Smooth muscle cell (in vitro differentiated cells): ENCODE data around the gene DELE1. TPM values are rescaled to one million over a fixed set of nuclear protein-coding genes. Genes with fewer than 3 reads are reported as not detected.

Experiments used
- DNase-seq: peaks from one replicate; lab custom pipeline; 2025; ENCODE audit not compliant: unreplicated experiment; lab: John Stamatoyannopoulos, UW
- H2AFZ ChIP-seq: fragments of 200-600 bp; sonication (generic); 2 replicates; pipeline ENCODE4 v1.6.0; 2016; ENCODE audit warnings: antibody characterized with exemption, low read depth, mild to moderate bottlenecking
- H3F3A ChIP-seq: fragments of 200-600 bp; sonication (generic); 2 replicates; pipeline ENCODE4 v1.6.0; 2017; ENCODE audit warnings: antibody characterized with exemption, low read depth
- H3K27ac ChIP-seq: fragments of 200-600 bp; sonication (generic); 2 replicates; pipeline ENCODE4 v1.5.1; 2016; ENCODE audit warnings: low read depth, mild to moderate bottlenecking
- H3K27me3 ChIP-seq: fragments of 200-600 bp; sonication (generic); 2 replicates; pipeline ENCODE4 v1.6.1; 2016; ENCODE audit warnings: low read depth, mild to moderate bottlenecking
- H3K36me3 ChIP-seq: fragments of 200-600 bp; sonication (generic); 2 replicates; pipeline ENCODE4 v1.5.1; 2016; ENCODE audit warnings: low read depth
- H3K4me1 ChIP-seq: fragments of 200-600 bp; sonication (generic); 2 replicates; pipeline ENCODE4 v1.5.1; 2016; ENCODE audit warnings: low read depth
- H3K4me2 ChIP-seq: fragments of 200-600 bp; sonication (generic); 2 replicates; pipeline ENCODE4 v1.6.0; 2016; ENCODE audit warnings: mild to moderate bottlenecking
- H3K4me3 ChIP-seq: fragments of 200-600 bp; sonication (generic); 2 replicates; pipeline ENCODE4 v1.5.1; 2016; ENCODE audit warnings: mild to moderate bottlenecking
- H3K79me2 ChIP-seq: fragments of 200-600 bp; sonication (generic); 2 replicates; pipeline ENCODE4 v1.6.0; 2016; ENCODE audit warnings: low read depth, mild to moderate bottlenecking
- H3K9ac ChIP-seq: fragments of 200-600 bp; sonication (generic); 2 replicates; pipeline ENCODE4 v1.6.0; 2016; ENCODE audit warnings: low read depth
- H3K9me3 ChIP-seq: fragments of 200-600 bp; sonication (generic); replicated peaks from 2 replicates; pipeline ENCODE4 v1.5.1; 2016; ENCODE audit warnings: low read depth
- H4K20me1 ChIP-seq: fragments of 200-600 bp; sonication (generic); 2 replicates; pipeline ENCODE4 v1.6.0; 2016; ENCODE audit warnings: low read depth
- WGBS: methylation state at CpG from one replicate; pipeline ENCODE4 v1.1.7; 2016; ENCODE audit warnings: low lambda C conversion rate; 5-methylcytosine and 5-hydroxymethylcytosine counted together
- polyA plus RNA-seq: library from polyadenylated mRNA; unstranded; fragments of >200 nt; fragmentation: Nextera tagmentation; extraction: Ambion mirVana; gene quantifications from 2 replicates; pipeline ENCODE4 v1.2.1, GENCODE V29; 2016
- total RNA-seq: library from RNA; depleted of rRNA; stranded (reverse); fragments of >200 nt; gene quantifications from 2 replicates; pipeline ENCODE4 v1.2.3, GENCODE V29; 2014
- TF ChIP-seq, protein P1 (sequence below): fragments of 200-600 bp; sonication (generic); IDR thresholded peaks from 2 replicates; pipeline ENCODE4 v1.5.1; 2017; ENCODE audit warnings: borderline replicate concordance, mild to moderate bottlenecking, antibody characterized with exemption; ENCODE audit not compliant: insufficient read depth, poor library complexity, severe bottlenecking

Gene DELE1
- total and polyA plus RNA-seq, 2 experiments from 2014 or later: 20.7 to 32.0 TPM

DNA sequence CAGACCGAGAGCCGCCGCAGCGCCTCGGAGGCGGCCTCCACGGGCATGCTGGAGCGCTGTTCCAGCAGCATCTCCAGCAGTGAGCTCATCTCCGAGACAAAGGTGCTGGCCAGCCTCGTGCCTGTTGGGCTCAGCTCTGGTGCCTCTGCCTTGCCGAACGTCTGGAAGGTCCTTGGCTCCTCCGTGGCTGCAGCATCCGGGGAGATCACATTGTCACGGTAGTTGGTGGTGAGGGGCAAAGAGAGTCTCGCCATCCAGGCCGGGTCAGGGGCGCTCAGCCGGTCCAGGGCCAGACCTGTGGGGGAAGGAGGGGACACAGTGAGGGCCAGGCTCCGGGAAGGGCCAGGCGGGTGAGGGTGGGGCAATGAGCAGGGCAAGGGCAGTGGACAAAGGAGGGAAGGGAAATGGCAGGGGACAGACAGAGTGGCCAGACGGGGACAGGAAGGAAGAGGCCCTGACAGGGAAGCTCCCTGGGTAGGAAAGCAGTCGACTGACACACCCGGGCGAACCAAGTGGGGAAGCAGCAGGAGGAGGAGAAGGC lies 21.9 kb downstream of the DELE1 start:
- Histone ChIP-seq H3K4me2 (no peak overlapping the region), H3F3A (no peaks in the 10 kb centered on the region), H4K20me1 (no peaks in the 10 kb centered on the region), H3K79me2 (no peaks in the 10 kb centered on the region), H3K4me3 (no peak overlapping the region), H2AFZ (no peak overlapping the region), H3K4me1 (peaks cover 3% of the 10 kb centered on the region), H3K27me3 (no peaks in the 10 kb centered on the region), H3K9ac (no peak overlapping the region), H3K27ac (no peak overlapping the region), H3K9me3 (no peaks in the 10 kb centered on the region), H3K36me3 (no peaks in the 10 kb centered on the region)
- TF ChIP-seq, protein P1, sequence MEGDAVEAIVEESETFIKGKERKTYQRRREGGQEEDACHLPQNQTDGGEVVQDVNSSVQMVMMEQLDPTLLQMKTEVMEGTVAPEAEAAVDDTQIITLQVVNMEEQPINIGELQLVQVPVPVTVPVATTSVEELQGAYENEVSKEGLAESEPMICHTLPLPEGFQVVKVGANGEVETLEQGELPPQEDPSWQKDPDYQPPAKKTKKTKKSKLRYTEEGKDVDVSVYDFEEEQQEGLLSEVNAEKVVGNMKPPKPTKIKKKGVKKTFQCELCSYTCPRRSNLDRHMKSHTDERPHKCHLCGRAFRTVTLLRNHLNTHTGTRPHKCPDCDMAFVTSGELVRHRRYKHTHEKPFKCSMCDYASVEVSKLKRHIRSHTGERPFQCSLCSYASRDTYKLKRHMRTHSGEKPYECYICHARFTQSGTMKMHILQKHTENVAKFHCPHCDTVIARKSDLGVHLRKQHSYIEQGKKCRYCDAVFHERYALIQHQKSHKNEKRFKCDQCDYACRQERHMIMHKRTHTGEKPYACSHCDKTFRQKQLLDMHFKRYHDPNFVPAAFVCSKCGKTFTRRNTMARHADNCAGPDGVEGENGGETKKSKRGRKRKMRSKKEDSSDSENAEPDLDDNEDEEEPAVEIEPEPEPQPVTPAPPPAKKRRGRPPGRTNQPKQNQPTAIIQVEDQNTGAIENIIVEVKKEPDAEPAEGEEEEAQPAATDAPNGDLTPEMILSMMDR: no peak
- DNase-seq: no peak
- 67% methylated on average over 25 of the region's 25 CpGs for WGBS

DNA sequence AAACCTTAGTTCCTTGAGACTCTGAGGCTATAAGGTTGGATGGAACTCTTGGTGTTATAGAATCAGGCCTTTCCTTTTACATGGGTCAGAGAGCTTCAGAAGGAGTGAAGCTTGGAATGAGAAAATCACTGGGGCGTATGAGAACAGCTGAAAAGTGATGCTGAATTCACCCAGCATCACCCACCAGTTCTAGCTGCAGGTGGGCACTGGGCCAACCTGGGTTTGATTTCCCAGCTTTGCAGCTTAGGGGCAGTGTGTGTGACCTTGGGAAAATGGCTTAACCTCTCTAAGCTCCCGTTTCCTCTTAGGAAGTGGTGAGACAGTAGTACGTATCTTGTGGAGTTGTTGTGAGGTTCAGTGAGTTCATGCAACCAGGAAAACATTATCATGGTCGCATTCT lies 23.6 kb downstream of the DELE1 start:
- no peaks in the 10 kb centered on the region for H3K4me1 ChIP-seq
- H3K4me3 ChIP-seq: no peak overlapping the region
- H3K79me2 ChIP-seq: no peaks in the 10 kb centered on the region
- no peaks in the 10 kb centered on the region for H3K36me3 ChIP-seq
- no peaks in the 10 kb centered on the region for H3K9me3 ChIP-seq
- no peaks in the 10 kb centered on the region for H3F3A ChIP-seq
- no peak overlapping the region for H3K9ac ChIP-seq
- TF ChIP-seq, protein P1: no peak
- H2AFZ ChIP-seq: no peak overlapping the region
- no peaks in the 10 kb centered on the region for H4K20me1 ChIP-seq
- no peaks in the 10 kb centered on the region for H3K27me3 ChIP-seq
- no peak overlapping the region for H3K4me2 ChIP-seq
- WGBS: 74% methylated on average over 4 of the region's 4 CpGs
- no peak overlapping the region for H3K27ac ChIP-seq
- DNase-seq: no peak

DNA sequence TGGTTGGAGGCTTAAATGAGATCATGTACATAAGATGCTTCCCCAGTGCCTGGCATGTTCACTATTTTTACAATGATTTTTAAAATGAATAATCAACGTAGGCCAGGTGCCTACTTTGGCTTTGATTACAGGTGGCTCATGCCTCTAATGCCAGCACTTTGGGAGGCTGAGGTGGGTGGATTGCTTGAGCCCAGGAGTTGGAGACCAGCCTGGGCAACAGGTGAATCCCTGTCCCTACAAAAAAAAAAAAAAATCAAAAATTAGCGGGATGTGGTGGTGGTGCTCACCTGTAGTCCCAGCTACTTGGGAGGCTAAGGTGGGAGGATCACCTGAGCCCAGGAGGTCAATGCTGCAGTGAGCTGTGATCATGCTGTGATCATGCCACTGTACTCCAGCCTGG lies 25.1 kb downstream of the DELE1 start:
- Histone ChIP-seq H4K20me1 (no peaks in the 10 kb centered on the region), H3K9me3 (no peaks in the 10 kb centered on the region), H3K79me2 (no peaks in the 10 kb centered on the region), H3K27ac (no peak overlapping the region), H3K4me2 (no peak overlapping the region), H3K4me3 (no peak overlapping the region), H3K36me3 (no peaks in the 10 kb centered on the region), H3K9ac (no peak overlapping the region), H3K4me1 (no peaks in the 10 kb centered on the region), H3K27me3 (no peaks in the 10 kb centered on the region), H3F3A (no peaks in the 10 kb centered on the region), H2AFZ (no peak overlapping the region)
- TF ChIP-seq, protein P1: no peak
- 82% methylated on average over 2 of the region's 2 CpGs for WGBS
- no peak for DNase-seq

DNA sequence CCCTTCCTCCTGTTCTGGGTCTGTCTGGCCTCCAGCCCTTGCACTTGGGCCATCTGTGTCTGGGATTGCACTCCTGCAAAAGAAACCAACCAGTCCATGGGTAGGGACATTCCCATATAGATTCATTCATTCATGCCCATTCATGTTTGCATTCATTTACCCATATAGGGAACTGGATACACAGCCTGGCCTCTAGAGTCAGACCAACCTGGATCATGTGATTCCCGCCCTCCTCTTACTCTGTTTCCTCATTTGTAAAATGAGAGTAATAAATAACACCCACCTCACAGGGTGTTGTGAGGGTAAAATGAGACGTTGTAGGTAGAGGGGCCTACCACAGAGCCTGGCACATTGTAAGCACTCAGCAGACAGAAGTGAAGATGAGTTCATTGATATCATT lies 25.8 kb downstream of the DELE1 start:
- no peak for DNase-seq

More for the DNA sequence above, 25.8 kb downstream of the DELE1 start:
- TF ChIP-seq, protein P1: no peak
- Histone ChIP-seq H3K9me3 (no peaks in the 10 kb centered on the region), H3K79me2 (no peaks in the 10 kb centered on the region), H3K27ac (no peak overlapping the region), H3K4me3 (no peak overlapping the region), H3K36me3 (no peaks in the 10 kb centered on the region), H3K4me1 (no peaks in the 10 kb centered on the region), H3K27me3 (no peaks in the 10 kb centered on the region), H2AFZ (no peak overlapping the region), H3K4me2 (no peak overlapping the region), H4K20me1 (no peaks in the 10 kb centered on the region), H3F3A (no peaks in the 10 kb centered on the region), H3K9ac (no peak overlapping the region)
- WGBS: 80% methylated on average over 2 of the region's 2 CpGs
